HepG2 (cell line): ENCODE results near the gene CACHD1. TPM values are rescaled to one million over a fixed set of nuclear protein-coding genes. Genes with fewer than 3 reads are reported as not detected.

Experiments
- ATAC-seq: fragments of 200-7000 bp; cut with Tn5 transposase; 3 replicates; pipeline ENCODE4 v1.9.1; 2020; ENCODE audit warnings: mild to moderate bottlenecking, moderate library complexity
- BruUV-seq: library from RNA; stranded (reverse); fragments of 400-500 nt; replicated peaks from 2 replicates; lab custom pipeline; 2021; lab: Mats Ljungman, UMichigan
- CTCF ChIA-PET: fragments of 300-600 bp; formaldehyde crosslinking; extraction: SDS; loops from one replicate; lab custom pipeline; 2021; ENCODE audit warnings: low total read pairs, inconsistent platforms, low intra/inter-chr PET ratio; lab: Yijun Ruan, JAX
- POLR2A ChIA-PET: fragments of 350-600 bp; sonication (Branson Sonifier 250); formaldehyde crosslinking; loops from one replicate; lab custom pipeline; 2020; ENCODE audit warnings: antibody characterized with exemption, inconsistent platforms; lab: Yijun Ruan, JAX
- DNase-seq: peaks from one replicate; pipeline ENCODE4 v3.0.0-alpha.2; 2015; ENCODE audit warnings: low spot score
- FAIRE-seq: peaks from 3 replicates; lab custom pipeline; 2011; peaks lifted over from hg19 to GRCh38; lab: Jason Lieb, UNC
- H2AFZ ChIP-seq: one replicate; pipeline ENCODE4 v1.6.1; 2011; ENCODE audit warnings: low read length, inconsistent platforms
- H3K27ac ChIP-seq: fragments of 300-600 bp; 3 replicates; pipeline ENCODE4 v1.8.0; 2011; ENCODE audit warnings: mixed run types, mild to moderate bottlenecking, mixed read lengths, low read length, inconsistent platforms; ENCODE audit not compliant: insufficient read depth; ENCODE audit errors: extremely low read length
- H3K27me3 ChIP-seq, 2 experiments: fragments of 200-600 bp in 1 of 2; 2 replicates in 1 of 2; 3 replicates in 1 of 2; pipeline versions ENCODE4 v1.6.0 to v1.8.0; 2011; ENCODE audit warnings: low read length in 2 of 2, mild to moderate bottlenecking in 2 of 2, moderate library complexity in 2 of 2, inconsistent platforms in 1 of 2; ENCODE audit not compliant: insufficient read depth in 2 of 2, control insufficient read depth in 1 of 2
- H3K36me3 ChIP-seq, 2 experiments: fragments of 200-600 bp in 1 of 2; replicated peaks in 1 of 2; 2 replicates in 1 of 2; 3 replicates in 1 of 2; pipeline versions ENCODE4 v1.5.1 to v1.8.0; 2011; ENCODE audit warnings: low read length in 2 of 2, inconsistent platforms in 1 of 2; ENCODE audit not compliant: insufficient read depth in 2 of 2, control insufficient read depth in 1 of 2
- H3K4me1 ChIP-seq: 2 replicates; pipeline ENCODE4 v1.5.1; 2012; ENCODE audit warnings: low read length, inconsistent platforms; ENCODE audit not compliant: insufficient read depth
- H3K4me2 ChIP-seq: 2 replicates; pipeline ENCODE4 v1.6.0; 2011; ENCODE audit warnings: low read depth, low read length, inconsistent platforms
- H3K4me3 ChIP-seq, 3 experiments: fragments of 200-600 bp in 1 of 3; sonication (generic), shearing (Covaris generic) in 1 of 3; replicated peaks in 1 of 3; 2 replicates each; pipeline ENCODE4 v1.5.1; 2011 to 2016; ENCODE audit warnings: low read length in 3 of 3, inconsistent platforms in 2 of 3, low read depth in 2 of 3, mild to moderate bottlenecking in 2 of 3, control low read depth in 1 of 3, mixed read lengths in 1 of 3; ENCODE audit not compliant: insufficient read depth in 1 of 3
- H3K79me2 ChIP-seq: one replicate; pipeline ENCODE4 v1.6.1; 2011; ENCODE audit warnings: low read length, inconsistent platforms; ENCODE audit not compliant: insufficient read depth
- H3K9ac ChIP-seq: 2 replicates; pipeline ENCODE4 v1.6.0; 2011; ENCODE audit warnings: mild to moderate bottlenecking, low read depth, low read length, inconsistent platforms; ENCODE audit not compliant: insufficient read depth
- H3K9me3 ChIP-seq: 2 replicates; pipeline ENCODE4 v1.5.1; 2012; ENCODE audit warnings: mild to moderate bottlenecking, low read length
- H4K20me1 ChIP-seq: 2 replicates; pipeline ENCODE4 v1.6.0; 2011; ENCODE audit warnings: inconsistent platforms, mild to moderate bottlenecking, low read length, moderate library complexity; ENCODE audit not compliant: insufficient read depth
- AHR ChIP-seq: IDR thresholded peaks from 2 replicates; pipeline ENCODE4 v1.6.1; 2018; ENCODE audit warnings: missing genetic modification reagents, missing compliant biosample characterization
- NPAS2 ChIP-seq: sonication (generic); formaldehyde crosslinking; IDR thresholded peaks from 2 replicates; pipeline ENCODE4 v1.8.0; 2022; ENCODE audit warnings: mild to moderate bottlenecking, missing genetic modification reagents, borderline replicate concordance
- RFX5 ChIP-seq: IDR thresholded peaks from 2 replicates; pipeline ENCODE4 v1.6.1; 2011; ENCODE audit warnings: low read depth, low read length, improper control_type of control experiment
- STAG1 ChIP-seq: sonication (generic); formaldehyde crosslinking; IDR thresholded peaks from 2 replicates; pipeline ENCODE4 v1.4.0; 2020; ENCODE audit warnings: missing genetic modification reagents
- ZNF367 ChIP-seq: sonication (generic); formaldehyde crosslinking; IDR thresholded peaks from 2 replicates; pipeline ENCODE4 v1.4.0; 2020; ENCODE audit warnings: missing genetic modification reagents, borderline replicate concordance
- ZNF644 ChIP-seq: IDR thresholded peaks from 2 replicates; pipeline ENCODE4 v1.6.1; 2016; ENCODE audit warnings: low read depth
- ZNF747 ChIP-seq: sonication (generic); formaldehyde crosslinking; IDR thresholded peaks from 2 replicates; pipeline ENCODE4 v1.8.1; 2023; ENCODE audit warnings: missing genetic modification reagents, mild to moderate bottlenecking, borderline replicate concordance
- WGBS: methylation state at CpG from one replicate; pipeline ENCODE4 v1.1.6; 2017; ENCODE audit warnings: low lambda C conversion rate; 5-methylcytosine and 5-hydroxymethylcytosine counted together
- in situ Hi-C: cut with HindIII; loops from 2 replicates; pipeline ENCODE4 v1.10.0; 2017; ENCODE audit warnings: low pct_unique_long_range_greater_than_20kb; ENCODE audit not compliant: extremely low pct_ligation_motif_present
- intact Hi-C: fragments of 100-400 bp; cut with micrococcal nuclease; formaldehyde crosslinking; loops from one replicate; pipeline ENCODE4 v1.10.0; 2022; ENCODE audit not compliant: unreplicated experiment
- polyA plus RNA-seq, 8 experiments: library from polyadenylated mRNA; depleted of rRNA in 3 of 8; stranded (reverse) in 7 of 8; unstranded in 1 of 8; fragments of >200 nt; fragmentation: Illumina TruSeq in 4 of 8; extraction: Trizol in 4 of 8; gene quantifications; 2 replicates each; pipeline versions ENCODE4 v1.2.1 to v1.2.3, GENCODE V29; 2011 to 2016; ENCODE audit warnings: low read depth in 4 of 8, missing spikeins in 1 of 8, mixed read lengths in 1 of 8; ENCODE audit not compliant: insufficient read depth in 1 of 8
- total RNA-seq, 5 experiments: library from RNA; depleted of rRNA; stranded (reverse); fragments of >200 nt; fragmentation: Illumina TruSeq; extraction: Trizol; gene quantifications; 2 replicates each; pipeline ENCODE4 v1.2.3, GENCODE V29; 2016; ENCODE audit warnings: low read depth in 1 of 5
- TF ChIP-seq, protein P1 (sequence below): fragments of 450-650 bp; IDR thresholded peaks from 2 replicates; pipeline ENCODE4 v1.6.1; 2017; ENCODE audit warnings: mild to moderate bottlenecking
- TF ChIP-seq, protein P2 (sequence below): sonication (generic); formaldehyde crosslinking; IDR thresholded peaks from 2 replicates; pipeline ENCODE4 v1.5.0; 2020; ENCODE audit warnings: mild to moderate bottlenecking, missing genetic modification reagents, borderline replicate concordance
- TF ChIP-seq, protein P3 (sequence below): sonication (generic); formaldehyde crosslinking; IDR thresholded peaks from 2 replicates; pipeline ENCODE4 v1.4.0; 2020; ENCODE audit warnings: missing genetic modification reagents, mild to moderate bottlenecking, borderline replicate concordance

The CACHD1 gene
- total and polyA plus RNA-seq, 2 of the 13 experiments (the other 11 are each of a cell fraction or from before 2014, with no cell fraction given), result 0.11 TPM; not detected in 1

DNA sequence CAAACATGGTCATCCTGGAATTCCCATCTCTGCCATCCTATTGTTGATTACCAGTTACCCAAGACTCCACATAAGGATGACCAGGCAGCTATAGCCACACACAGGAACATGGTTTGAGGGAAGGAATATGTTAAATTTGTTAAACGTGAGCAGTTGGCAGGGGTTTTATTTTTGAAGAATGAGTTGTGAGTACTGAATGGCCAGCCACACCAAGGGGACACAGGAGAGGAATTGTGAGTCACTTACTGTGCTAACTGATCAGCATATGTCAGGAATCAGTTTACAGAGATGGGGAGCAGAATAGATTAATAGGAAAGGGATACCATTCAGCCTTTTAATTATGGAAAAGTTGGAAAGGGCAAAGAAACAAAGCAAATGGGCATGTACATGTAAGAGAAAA, 235.7 kb downstream of the CACHD1 start (continued):
- TF ChIP-seq, protein P1, sequence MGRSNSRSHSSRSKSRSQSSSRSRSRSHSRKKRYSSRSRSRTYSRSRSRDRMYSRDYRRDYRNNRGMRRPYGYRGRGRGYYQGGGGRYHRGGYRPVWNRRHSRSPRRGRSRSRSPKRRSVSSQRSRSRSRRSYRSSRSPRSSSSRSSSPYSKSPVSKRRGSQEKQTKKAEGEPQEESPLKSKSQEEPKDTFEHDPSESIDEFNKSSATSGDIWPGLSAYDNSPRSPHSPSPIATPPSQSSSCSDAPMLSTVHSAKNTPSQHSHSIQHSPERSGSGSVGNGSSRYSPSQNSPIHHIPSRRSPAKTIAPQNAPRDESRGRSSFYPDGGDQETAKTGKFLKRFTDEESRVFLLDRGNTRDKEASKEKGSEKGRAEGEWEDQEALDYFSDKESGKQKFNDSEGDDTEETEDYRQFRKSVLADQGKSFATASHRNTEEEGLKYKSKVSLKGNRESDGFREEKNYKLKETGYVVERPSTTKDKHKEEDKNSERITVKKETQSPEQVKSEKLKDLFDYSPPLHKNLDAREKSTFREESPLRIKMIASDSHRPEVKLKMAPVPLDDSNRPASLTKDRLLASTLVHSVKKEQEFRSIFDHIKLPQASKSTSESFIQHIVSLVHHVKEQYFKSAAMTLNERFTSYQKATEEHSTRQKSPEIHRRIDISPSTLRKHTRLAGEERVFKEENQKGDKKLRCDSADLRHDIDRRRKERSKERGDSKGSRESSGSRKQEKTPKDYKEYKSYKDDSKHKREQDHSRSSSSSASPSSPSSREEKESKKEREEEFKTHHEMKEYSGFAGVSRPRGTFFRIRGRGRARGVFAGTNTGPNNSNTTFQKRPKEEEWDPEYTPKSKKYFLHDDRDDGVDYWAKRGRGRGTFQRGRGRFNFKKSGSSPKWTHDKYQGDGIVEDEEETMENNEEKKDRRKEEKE, result no peak
- TF ChIP-seq STAG1 (CRISPR knock-in tag) (no peak), AHR (CRISPR knock-in tag) (no peak)

- intact Hi-C loops, result no loop called here
- H3K9ac ChIP-seq, result no peak overlapping the region
- H3K9me3 ChIP-seq, result no peaks in the 10 kb centered on the region
- no peak overlapping the region for H3K27ac ChIP-seq
- H3K27me3 ChIP-seq, result peaks cover 0 to 6% of the 10 kb centered on the region in 2 experiments; a peak in 1 of 5 replicates
- H2AFZ ChIP-seq, result no peak overlapping the region
- CTCF ChIA-PET, result no interaction called here
- H3K36me3 ChIP-seq, result no peaks in the 10 kb centered on the region
- H3K4me3 ChIP-seq, result no peak overlapping the region
- H3K79me2 ChIP-seq, result no peaks in the 10 kb centered on the region
- BruUV-seq, result no TSS peak
- H4K20me1 ChIP-seq, result no peaks in the 10 kb centered on the region
- ATAC-seq, result no peak
- WGBS, result 3% methylated on average over 1 of the region's 1 CpG
- H3K4me2 ChIP-seq, result no peak overlapping the region
- in situ Hi-C loops, result no loop called here
- no peak for FAIRE-seq
- no peak for DNase-seq
- POLR2A ChIA-PET, result no interaction called here
- H3K4me1 ChIP-seq, result no peaks in the 10 kb centered on the region
- TF ChIP-seq ZNF747 (CRISPR knock-in tag), result no peak
- TF ChIP-seq ZNF367 (CRISPR knock-in tag), result no peak
- TF ChIP-seq, protein P2, sequence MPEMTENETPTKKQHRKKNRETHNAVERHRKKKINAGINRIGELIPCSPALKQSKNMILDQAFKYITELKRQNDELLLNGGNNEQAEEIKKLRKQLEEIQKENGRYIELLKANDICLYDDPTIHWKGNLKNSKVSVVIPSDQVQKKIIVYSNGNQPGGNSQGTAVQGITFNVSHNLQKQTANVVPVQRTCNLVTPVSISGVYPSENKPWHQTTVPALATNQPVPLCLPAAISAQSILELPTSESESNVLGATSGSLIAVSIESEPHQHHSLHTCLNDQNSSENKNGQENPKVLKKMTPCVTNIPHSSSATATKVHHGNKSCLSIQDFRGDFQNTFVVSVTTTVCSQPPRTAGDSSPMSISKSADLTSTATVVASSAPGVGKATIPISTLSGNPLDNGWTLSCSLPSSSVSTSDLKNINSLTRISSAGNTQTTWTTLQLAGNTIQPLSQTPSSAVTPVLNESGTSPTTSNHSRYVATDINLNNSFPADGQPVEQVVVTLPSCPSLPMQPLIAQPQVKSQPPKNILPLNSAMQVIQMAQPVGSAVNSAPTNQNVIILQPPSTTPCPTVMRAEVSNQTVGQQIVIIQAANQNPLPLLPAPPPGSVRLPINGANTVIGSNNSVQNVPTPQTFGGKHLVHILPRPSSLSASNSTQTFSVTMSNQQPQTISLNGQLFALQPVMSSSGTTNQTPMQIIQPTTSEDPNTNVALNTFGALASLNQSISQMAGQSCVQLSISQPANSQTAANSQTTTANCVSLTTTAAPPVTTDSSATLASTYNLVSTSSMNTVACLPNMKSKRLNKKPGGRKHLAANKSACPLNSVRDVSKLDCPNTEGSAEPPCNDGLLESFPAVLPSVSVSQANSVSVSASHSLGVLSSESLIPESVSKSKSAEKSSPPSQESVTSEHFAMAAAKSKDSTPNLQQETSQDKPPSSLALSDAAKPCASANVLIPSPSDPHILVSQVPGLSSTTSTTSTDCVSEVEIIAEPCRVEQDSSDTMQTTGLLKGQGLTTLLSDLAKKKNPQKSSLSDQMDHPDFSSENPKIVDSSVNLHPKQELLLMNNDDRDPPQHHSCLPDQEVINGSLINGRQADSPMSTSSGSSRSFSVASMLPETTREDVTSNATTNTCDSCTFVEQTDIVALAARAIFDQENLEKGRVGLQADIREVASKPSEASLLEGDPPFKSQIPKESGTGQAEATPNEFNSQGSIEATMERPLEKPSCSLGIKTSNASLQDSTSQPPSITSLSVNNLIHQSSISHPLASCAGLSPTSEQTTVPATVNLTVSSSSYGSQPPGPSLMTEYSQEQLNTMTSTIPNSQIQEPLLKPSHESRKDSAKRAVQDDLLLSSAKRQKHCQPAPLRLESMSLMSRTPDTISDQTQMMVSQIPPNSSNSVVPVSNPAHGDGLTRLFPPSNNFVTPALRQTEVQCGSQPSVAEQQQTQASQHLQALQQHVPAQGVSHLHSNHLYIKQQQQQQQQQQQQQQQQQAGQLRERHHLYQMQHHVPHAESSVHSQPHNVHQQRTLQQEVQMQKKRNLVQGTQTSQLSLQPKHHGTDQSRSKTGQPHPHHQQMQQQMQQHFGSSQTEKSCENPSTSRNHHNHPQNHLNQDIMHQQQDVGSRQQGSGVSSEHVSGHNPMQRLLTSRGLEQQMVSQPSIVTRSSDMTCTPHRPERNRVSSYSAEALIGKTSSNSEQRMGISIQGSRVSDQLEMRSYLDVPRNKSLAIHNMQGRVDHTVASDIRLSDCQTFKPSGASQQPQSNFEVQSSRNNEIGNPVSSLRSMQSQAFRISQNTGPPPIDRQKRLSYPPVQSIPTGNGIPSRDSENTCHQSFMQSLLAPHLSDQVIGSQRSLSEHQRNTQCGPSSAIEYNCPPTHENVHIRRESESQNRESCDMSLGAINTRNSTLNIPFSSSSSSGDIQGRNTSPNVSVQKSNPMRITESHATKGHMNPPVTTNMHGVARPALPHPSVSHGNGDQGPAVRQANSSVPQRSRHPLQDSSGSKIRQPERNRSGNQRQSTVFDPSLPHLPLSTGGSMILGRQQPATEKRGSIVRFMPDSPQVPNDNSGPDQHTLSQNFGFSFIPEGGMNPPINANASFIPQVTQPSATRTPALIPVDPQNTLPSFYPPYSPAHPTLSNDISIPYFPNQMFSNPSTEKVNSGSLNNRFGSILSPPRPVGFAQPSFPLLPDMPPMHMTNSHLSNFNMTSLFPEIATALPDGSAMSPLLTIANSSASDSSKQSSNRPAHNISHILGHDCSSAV (CRISPR knock-in tag), result no peak
- no peak for TF ChIP-seq RFX5
- no peak for TF ChIP-seq ZNF644 (CRISPR knock-in tag)
- TF ChIP-seq, protein P3, sequence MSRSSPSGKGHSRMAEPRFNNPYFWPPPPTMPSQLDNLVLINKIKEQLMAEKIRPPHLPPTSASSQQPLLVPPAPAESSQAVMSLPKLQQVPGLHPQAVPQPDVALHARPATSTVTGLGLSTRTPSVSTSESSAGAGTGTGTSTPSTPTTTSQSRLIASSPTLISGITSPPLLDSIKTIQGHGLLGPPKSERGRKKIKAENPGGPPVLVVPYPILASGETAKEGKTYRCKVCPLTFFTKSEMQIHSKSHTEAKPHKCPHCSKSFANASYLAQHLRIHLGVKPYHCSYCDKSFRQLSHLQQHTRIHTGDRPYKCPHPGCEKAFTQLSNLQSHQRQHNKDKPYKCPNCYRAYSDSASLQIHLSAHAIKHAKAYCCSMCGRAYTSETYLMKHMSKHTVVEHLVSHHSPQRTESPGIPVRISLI (CRISPR knock-in tag), result no peak
- no peak for TF ChIP-seq NPAS2 (CRISPR knock-in tag)
These were observed 241.3 kb downstream of the CACHD1 start for GRCh38 chr1:64711266-64711665.
